ENCODE measurements around the gene NEU3. TPM values are rescaled to one million over a fixed set of nuclear protein-coding genes. Genes with fewer than 3 reads are reported as not detected.

NEU3 gene
- total and polyA plus RNA-seq, 2 of the 13 experiments (the other 11 are each of a cell fraction or from before 2014, with no cell fraction given): 6.3 to 15.3 TPM

DNA sequence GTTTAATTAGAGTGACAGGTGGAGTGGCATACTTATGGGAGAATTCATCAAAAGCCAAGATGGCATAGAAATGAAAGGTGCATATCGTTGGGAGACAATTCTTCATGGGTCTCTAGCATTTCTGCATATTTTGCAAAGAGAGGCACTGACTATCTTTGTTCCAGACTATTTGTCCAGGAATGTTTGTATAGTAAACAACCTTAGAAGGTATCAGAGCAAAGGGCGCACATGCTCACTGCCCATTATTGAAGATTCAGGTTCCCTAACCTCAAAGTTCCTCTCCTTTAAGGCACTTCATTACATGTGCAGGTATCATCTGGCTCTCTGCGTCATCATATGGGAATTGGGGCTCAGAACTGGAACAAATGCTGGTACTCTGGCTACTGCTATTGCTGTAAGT lies 4.7 kb upstream of the NEU3 start (continued):
- no peak for TF ChIP-seq ZNF10 (CRISPR knock-in tag; IDR thresholded peaks at IDR 0.05; ENCODE audit: borderline replicate concordance, low read depth)
- TF ChIP-seq, protein P1, sequence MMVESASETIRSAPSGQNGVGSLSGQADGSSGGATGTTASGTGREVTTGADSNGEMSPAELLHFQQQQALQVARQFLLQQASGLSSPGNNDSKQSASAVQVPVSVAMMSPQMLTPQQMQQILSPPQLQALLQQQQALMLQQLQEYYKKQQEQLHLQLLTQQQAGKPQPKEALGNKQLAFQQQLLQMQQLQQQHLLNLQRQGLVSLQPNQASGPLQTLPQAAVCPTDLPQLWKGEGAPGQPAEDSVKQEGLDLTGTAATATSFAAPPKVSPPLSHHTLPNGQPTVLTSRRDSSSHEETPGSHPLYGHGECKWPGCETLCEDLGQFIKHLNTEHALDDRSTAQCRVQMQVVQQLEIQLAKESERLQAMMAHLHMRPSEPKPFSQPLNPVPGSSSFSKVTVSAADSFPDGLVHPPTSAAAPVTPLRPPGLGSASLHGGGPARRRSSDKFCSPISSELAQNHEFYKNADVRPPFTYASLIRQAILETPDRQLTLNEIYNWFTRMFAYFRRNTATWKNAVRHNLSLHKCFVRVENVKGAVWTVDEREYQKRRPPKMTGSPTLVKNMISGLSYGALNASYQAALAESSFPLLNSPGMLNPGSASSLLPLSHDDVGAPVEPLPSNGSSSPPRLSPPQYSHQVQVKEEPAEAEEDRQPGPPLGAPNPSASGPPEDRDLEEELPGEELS (CRISPR knock-in tag; IDR thresholded peaks at IDR 0.05): 0 out of 2 replicates have a peak, but pooled peaks have one; percentile 18
- no peak for TF ChIP-seq GPN1 (CRISPR knock-in tag; IDR thresholded peaks at IDR 0.05; ENCODE audit: borderline replicate concordance)
- TF ChIP-seq PITX1 (CRISPR knock-in tag; IDR thresholded peaks at IDR 0.05): no peak
- TF ChIP-seq ZNF329 (CRISPR knock-in tag; IDR thresholded peaks at IDR 0.05; ENCODE audit: low read depth): no peak
- TF ChIP-seq ZC3H13 (CRISPR knock-in tag; IDR thresholded peaks at IDR 0.05): no peak
- no peak for TF ChIP-seq KDM2A (CRISPR knock-in tag; IDR thresholded peaks at IDR 0.05; ENCODE audit: borderline replicate concordance, low read depth)
- no peak for TF ChIP-seq SNAI1 (CRISPR knock-in tag; IDR thresholded peaks at IDR 0.05; ENCODE audit: borderline replicate concordance)
- TF ChIP-seq ELF1 (CRISPR knock-in tag; IDR thresholded peaks at IDR 0.05): no peak
- no peak for TF ChIP-seq NFKBIZ (CRISPR knock-in tag; IDR thresholded peaks at IDR 0.05)

DNA sequence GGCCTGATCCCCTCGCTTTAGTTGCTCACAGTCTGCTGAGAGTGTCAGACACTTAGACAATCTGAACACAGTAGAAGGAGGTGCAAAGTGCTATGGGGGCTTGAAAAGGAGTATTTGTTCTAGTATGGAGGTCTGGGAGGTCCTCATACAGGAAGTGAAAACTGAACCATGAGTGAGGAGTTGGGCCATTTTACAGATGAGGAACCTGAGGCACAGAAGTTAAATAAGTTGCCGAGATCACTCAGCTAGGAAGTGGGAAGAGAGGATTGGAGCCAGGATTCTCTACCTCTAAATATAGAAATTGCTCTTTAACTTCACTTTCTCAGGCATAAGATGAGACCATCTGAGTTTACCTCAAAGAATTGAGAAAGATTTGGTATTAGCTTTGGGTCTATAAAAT lies 4.0 kb upstream of the NEU3 start:
- no TSS peak for BruUV-seq (replicated peaks)
- Histone ChIP-seq H3K27me3 (ENCODE audit: control insufficient read depth in 1 of 2, insufficient read depth in 2 of 2, low read length in 2 of 2) (no peaks in the 10 kb centered on the region), H3K4me3 (replicated peaks in 1 of 3; ENCODE audit: insufficient read depth in 1 of 3, low read depth in 2 of 3, low read length in 3 of 3) (no peak overlapping the region), H3K4me1 (ENCODE audit: insufficient read depth, low read length) (peaks cover 48% of the 10 kb centered on the region), H3K9me3 (ENCODE audit: low read length) (no peaks in the 10 kb centered on the region), H3K79me2 (ENCODE audit: insufficient read depth, low read length) (peaks cover 2% of the 10 kb centered on the region), H3K9ac (ENCODE audit: insufficient read depth, low read depth, low read length) (no peak overlapping the region), H3K4me2 (ENCODE audit: low read depth, low read length) (no peak overlapping the region), H2AFZ (ENCODE audit: low read length) (no peak overlapping the region), H4K20me1 (ENCODE audit: insufficient read depth, low read length) (no peaks in the 10 kb centered on the region), H3K27ac (ENCODE audit: extremely low read length, insufficient read depth, low read length) (no peak overlapping the region), H3K36me3 (replicated peaks in 1 of 2; ENCODE audit: control insufficient read depth in 1 of 2, insufficient read depth in 2 of 2, low read length in 2 of 2) (peaks cover 0 to 3% of the 10 kb centered on the region in 2 experiments; a peak in 1 of 5 replicates)
- FAIRE-seq: no peak
- peak; percentile 86 for TF ChIP-seq ZNF629 (CRISPR knock-in tag; conservative IDR thresholded peaks at IDR 0.05)
- TF ChIP-seq, protein P2, sequence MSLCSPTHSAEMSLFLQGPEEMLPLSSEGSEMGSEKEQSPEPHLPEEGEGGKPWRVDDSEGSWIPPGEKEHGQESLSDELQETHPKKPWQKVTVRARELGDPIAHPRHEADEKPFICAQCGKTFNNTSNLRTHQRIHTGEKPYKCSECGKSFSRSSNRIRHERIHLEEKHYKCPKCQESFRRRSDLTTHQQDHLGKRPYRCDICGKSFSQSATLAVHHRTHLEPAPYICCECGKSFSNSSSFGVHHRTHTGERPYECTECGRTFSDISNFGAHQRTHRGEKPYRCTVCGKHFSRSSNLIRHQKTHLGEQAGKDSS (CRISPR knock-in tag; IDR thresholded peaks at IDR 0.05; ENCODE audit: borderline replicate concordance, low read depth): no peak
- intact Hi-C loops (cut with micrococcal nuclease; ENCODE audit: unreplicated experiment): no loop called here
- DNase-seq (ENCODE audit: low spot score): no peak
- no peak for ATAC-seq
- 94% methylated on average over 2 of the region's 2 CpGs for WGBS (ENCODE audit: low lambda C conversion rate)
- POLR2A ChIA-PET: no interaction called here
- CTCF ChIA-PET (ENCODE audit: low intra/inter-chr PET ratio, low total read pairs): no interaction called here
- in situ Hi-C loops (cut with HindIII; ENCODE audit: extremely low pct_ligation_motif_present, low pct_unique_long_range_greater_than_20kb): no loop called here
